BJ (cell line): ENCODE data around the gene ZNF654. TPM values are rescaled to one million over a fixed set of nuclear protein-coding genes. Genes with fewer than 3 reads are reported as not detected.

Source experiments
- CTCF ChIA-PET: fragments of 350-600 bp; formaldehyde crosslinking; extraction: SDS; loops from one replicate; lab custom pipeline; 2021; ENCODE audit warnings: antibody characterized with exemption, inconsistent platforms; lab: Yijun Ruan, JAX
- POLR2A ChIA-PET: fragments of 300-600 bp; sonication (Branson Sonifier 250); formaldehyde crosslinking; extraction: SDS; loops from one replicate; lab custom pipeline; 2021; ENCODE audit warnings: antibody characterized with exemption; lab: Charles Lee
- DNase-seq: peaks from one replicate; pipeline ENCODE4 v3.0.0-alpha.2; 2011; ENCODE audit warnings: low read depth
- H3K27me3 ChIP-seq: 2 replicates; pipeline ENCODE4 v1.6.0; 2011; ENCODE audit warnings: low read length; ENCODE audit not compliant: control insufficient read depth, insufficient read depth
- H3K36me3 ChIP-seq: 2 replicates; pipeline ENCODE4 v1.5.1; 2011; ENCODE audit warnings: low read length; ENCODE audit not compliant: control insufficient read depth, insufficient read depth
- H3K4me3 ChIP-seq: 2 replicates; pipeline ENCODE4 v1.5.1; 2011; ENCODE audit warnings: low read depth, mild to moderate bottlenecking, control low read depth, low read length
- polyA plus RNA-seq: library from polyadenylated mRNA; depleted of rRNA; stranded (reverse); fragments of >200 nt; gene quantifications from 2 replicates; pipeline ENCODE4 v1.2.3, GENCODE V29; 2011
- TF ChIP-seq, protein P1 (sequence below): IDR thresholded peaks from 2 replicates; pipeline ENCODE4 v1.5.1; 2011; ENCODE audit warnings: low read depth, mild to moderate bottlenecking, control low read depth, inconsistent platforms, low read length, moderate library complexity; ENCODE audit not compliant: insufficient read depth

ZNF654 gene
- polyA plus RNA-seq, 1 experiment: 2.0 TPM

DNA sequence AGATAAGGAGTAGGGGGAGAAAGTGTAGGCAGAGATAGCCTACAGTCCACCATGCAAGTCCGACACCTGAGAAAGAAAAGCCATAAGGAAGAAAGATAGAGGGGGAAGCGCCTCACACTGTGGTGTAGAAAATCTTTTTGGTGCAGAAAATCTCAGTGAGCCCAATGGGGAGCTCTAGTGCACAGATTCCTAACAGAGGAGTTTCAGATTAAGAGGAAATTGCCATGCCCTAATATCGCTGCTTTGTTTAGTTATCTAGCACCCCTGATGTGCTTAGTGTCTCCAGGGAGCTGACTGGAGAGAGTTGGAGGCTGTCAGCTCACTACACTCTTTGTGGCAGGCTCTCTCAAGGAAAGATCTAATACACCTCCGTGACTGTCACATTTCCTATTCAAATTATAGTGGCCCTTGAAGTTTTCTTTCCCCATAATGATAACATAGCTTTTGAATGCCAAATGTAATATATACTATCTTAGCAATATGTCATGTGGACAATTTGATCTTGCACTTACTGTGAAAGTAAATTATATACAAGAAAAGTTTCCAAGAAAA lies 34.0 kb upstream of the ZNF654 start:
- TF ChIP-seq, protein P1, sequence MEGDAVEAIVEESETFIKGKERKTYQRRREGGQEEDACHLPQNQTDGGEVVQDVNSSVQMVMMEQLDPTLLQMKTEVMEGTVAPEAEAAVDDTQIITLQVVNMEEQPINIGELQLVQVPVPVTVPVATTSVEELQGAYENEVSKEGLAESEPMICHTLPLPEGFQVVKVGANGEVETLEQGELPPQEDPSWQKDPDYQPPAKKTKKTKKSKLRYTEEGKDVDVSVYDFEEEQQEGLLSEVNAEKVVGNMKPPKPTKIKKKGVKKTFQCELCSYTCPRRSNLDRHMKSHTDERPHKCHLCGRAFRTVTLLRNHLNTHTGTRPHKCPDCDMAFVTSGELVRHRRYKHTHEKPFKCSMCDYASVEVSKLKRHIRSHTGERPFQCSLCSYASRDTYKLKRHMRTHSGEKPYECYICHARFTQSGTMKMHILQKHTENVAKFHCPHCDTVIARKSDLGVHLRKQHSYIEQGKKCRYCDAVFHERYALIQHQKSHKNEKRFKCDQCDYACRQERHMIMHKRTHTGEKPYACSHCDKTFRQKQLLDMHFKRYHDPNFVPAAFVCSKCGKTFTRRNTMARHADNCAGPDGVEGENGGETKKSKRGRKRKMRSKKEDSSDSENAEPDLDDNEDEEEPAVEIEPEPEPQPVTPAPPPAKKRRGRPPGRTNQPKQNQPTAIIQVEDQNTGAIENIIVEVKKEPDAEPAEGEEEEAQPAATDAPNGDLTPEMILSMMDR: no peak
- ChIA-PET CTCF (interaction anchor here (2.0 kb wide), 1 partner anchor 88 kb away, joined by 7 read pairs; no protein-coding TSS in a partner anchor), POLR2A (no interaction called here)
- H3K4me3 ChIP-seq: no peak overlapping the region
- H3K36me3 ChIP-seq: no peaks in the 10 kb centered on the region
- H3K27me3 ChIP-seq: peaks cover 4% of the 10 kb centered on the region; the same call in 1 of the 2 replicates
- no peak for DNase-seq

DNA sequence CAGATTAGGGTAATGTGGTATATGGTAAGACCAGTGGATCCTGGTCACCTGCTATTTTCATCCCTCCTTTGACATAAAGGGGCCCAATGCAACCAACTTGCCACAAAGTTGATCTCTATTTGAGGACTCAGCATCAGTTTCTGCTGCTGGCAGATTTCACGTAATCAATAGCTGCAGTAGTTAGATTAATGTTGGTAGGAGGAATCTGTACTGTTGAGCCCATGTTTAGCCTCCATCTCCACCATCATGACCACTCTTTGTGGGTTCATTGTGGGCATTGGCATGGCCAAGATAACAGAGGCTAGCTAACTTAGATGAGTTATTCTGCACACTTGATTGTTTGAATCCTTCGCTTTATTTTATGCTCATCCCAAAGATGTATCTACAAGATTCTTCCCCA lies 30.2 kb upstream of the ZNF654 start:
- peaks cover 4% of the 10 kb centered on the region; the same call in 1 of the 2 replicates for H3K27me3 ChIP-seq
- TF ChIP-seq, protein P1: no peak
- CTCF ChIA-PET: interaction anchor here (0.7 kb wide), 1 partner anchor 11 kb away, joined by 3 read pairs; no protein-coding TSS in a partner anchor
- H3K36me3 ChIP-seq: no peaks in the 10 kb centered on the region
- no peak for DNase-seq
- no peak overlapping the region for H3K4me3 ChIP-seq
- POLR2A ChIA-PET: no interaction called here

DNA sequence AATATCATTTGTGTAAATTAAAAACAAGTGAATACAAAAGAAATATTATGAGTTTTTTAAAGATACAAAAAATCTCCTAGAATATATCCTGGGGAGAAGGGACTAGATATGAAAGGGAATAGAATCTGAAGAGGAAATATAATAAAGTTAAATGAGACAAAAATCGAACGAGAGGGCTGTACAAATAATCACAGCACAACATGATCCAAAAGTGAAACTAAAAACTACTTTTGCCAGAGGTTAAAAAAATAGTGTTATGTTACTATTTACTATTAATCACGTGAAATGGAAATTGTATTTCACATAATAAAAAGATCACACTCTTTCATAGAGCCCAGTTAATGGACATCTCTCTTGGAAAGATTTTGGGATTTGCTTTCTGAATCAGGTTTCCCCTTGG lies 28.8 kb upstream of the ZNF654 start:
- Histone ChIP-seq H3K27me3 (peaks cover 4% of the 10 kb centered on the region; the same call in 1 of the 2 replicates), H3K4me3 (no peak overlapping the region), H3K36me3 (no peaks in the 10 kb centered on the region)
- ChIA-PET CTCF (interaction anchor here (0.9 to 1.8 kb wide), 3 partner anchors 9 to 11 kb away, joined by 3 to 6 read pairs (median 5); no protein-coding TSS in a partner anchor), POLR2A (no interaction called here)
- DNase-seq: no peak
- TF ChIP-seq, protein P1: no peak

DNA sequence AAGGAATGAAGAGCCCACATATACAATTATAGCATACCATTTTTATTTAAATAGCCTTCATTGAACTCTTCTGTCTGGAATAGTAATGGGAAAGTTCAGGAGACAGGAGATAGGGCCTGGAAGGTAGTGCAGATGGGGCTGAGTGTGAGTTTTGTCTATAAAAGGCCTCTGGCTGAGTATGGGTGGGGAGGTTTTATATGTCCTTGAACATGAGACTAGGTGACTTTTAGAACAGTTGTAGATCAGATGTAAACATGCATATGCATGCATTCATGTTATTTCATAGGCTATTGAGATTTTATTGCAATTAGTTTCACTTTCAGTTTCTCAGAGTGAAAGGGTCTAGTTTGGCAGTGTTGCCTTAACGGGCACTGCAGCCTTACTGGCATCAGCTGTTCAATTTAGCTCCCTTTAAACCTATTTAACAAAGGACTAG lies 27.4 kb upstream of the ZNF654 start:
- CTCF ChIA-PET: interaction anchor here (0.6 to 1.8 kb wide), 3 partner anchors 9 to 23 kb away, joined by 3 to 6 read pairs (median 3); no protein-coding TSS in a partner anchor
- DNase-seq: peak; percentile 1
- TF ChIP-seq, protein P1: no peak
- H3K4me3 ChIP-seq: peak overlapping the region; percentile 18
- H3K27me3 ChIP-seq: no peaks in the 10 kb centered on the region
- POLR2A ChIA-PET: no interaction called here
- H3K36me3 ChIP-seq: no peaks in the 10 kb centered on the region

DNA sequence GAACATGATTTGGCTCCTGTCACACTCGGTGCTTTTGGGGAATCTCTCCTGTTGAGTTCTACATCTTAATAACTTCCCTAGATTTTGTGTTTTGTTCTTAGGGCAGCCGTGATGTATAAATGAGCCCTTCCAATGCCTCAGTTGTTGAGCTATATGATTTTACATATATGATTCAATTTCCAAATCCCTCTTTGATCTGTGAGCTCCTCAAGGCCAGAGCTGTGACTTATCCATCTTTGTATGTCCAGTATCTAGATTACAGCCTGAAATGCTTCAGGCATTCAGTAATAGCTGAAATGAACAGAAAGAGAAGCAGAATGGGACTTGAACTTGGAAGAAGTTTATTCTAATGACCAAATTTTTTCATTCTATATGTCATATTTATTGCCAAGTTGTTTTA lies 26.8 kb upstream of the ZNF654 start:
- Histone ChIP-seq H3K36me3 (no peaks in the 10 kb centered on the region), H3K4me3 (peak overlapping the region; percentile 18; the same call in 1 of the 2 replicates), H3K27me3 (no peaks in the 10 kb centered on the region)
- ChIA-PET CTCF (interaction anchor here (0.6 to 1.8 kb wide), 3 partner anchors 9 to 23 kb away, joined by 3 to 6 read pairs (median 3); no protein-coding TSS in a partner anchor), POLR2A (no interaction called here)
- DNase-seq: no peak
- TF ChIP-seq, protein P1: no peak
